Muscle layer of duodenum (tissue), 2 donors: ENCODE measurements around the gene KLF16.

Experiments
- H3K27ac ChIP-seq: one replicate; pipeline ENCODE4 v1.7.0; 2013; ENCODE audit warnings: mild to moderate bottlenecking, low read length
- H3K27me3 ChIP-seq: one replicate; pipeline ENCODE4 v1.7.0; 2013; ENCODE audit warnings: low read depth, mild to moderate bottlenecking, control low read depth, low read length
- H3K36me3 ChIP-seq, 2 donors: one replicate each; pipeline ENCODE4 v1.7.0; 2013; ENCODE audit warnings: low read length in 2 of 2, control low read depth in 1 of 2, mild to moderate bottlenecking in 1 of 2; ENCODE audit not compliant: insufficient read depth in 2 of 2, control insufficient read depth in 1 of 2
- H3K4me1 ChIP-seq, 2 donors: one replicate each; pipeline ENCODE4 v1.7.0; 2013; ENCODE audit warnings: low read length in 2 of 2, mild to moderate bottlenecking in 2 of 2, control low read depth in 1 of 2, moderate library complexity in 1 of 2; ENCODE audit not compliant: insufficient read depth in 2 of 2, control insufficient read depth in 1 of 2
- H3K4me3 ChIP-seq, 2 donors: one replicate each; pipeline ENCODE4 v1.7.0; 2013; ENCODE audit warnings: low read length in 2 of 2, low read depth in 1 of 2, mild to moderate bottlenecking in 1 of 2
- H3K9me3 ChIP-seq, 2 donors: one replicate each; pipeline ENCODE4 v1.7.0; 2013; ENCODE audit warnings: low read length in 2 of 2, control low read depth in 1 of 2, mild to moderate bottlenecking in 1 of 2; ENCODE audit not compliant: control insufficient read depth in 1 of 2
- donor health status: healthy.

Gene KLF16

GRCh38 chr19:1851654-1852580 lies 11.5 kb downstream of the KLF16 start:
- Histone ChIP-seq H3K27me3 (no peaks in the 10 kb centered on the region), H3K4me3 (no peak overlapping the region), H3K9me3 (no peaks in the 10 kb centered on the region), H3K36me3 (peaks cover 0 to 7% of the 10 kb centered on the region in 2 donors), H3K4me1 (peaks cover 21 to 64% of the 10 kb centered on the region in 2 donors), H3K27ac (no peak overlapping the region)

- H3K4me3 ChIP-seq = no peak overlapping the region
Measured at GRCh38 chr19:1850809-1851653, 12.3 kb downstream of the KLF16 start.

DNA sequence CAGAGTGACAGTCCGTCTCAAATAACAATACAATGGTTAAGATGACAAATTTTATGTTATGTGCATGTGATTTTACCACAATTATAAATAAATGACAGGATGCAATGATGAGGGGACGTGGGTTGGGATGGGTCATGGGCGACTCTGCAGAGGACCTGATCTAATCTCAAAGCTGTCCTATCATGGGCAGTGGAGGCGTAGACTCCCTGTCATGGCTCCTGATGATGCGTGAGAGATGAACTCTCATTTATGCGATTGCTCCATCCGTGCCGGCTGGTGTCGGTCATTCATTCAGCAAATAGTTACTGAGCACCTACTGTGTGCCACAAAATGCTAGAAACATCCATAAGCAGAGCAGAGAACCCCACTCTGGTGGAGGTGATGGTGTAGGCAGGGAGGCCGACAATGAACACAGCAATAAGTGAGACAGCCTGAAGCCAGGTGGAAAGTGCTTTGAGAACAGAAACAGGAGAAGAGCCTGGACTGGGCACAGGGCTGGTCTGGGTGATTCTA lies 13.4 kb downstream of the KLF16 start:
- Histone ChIP-seq H3K4me3 (no peak overlapping the region), H3K36me3 (peaks cover 2 to 11% of the 10 kb centered on the region in 2 donors), H3K4me1 (peaks cover 17 to 64% of the 10 kb centered on the region in 2 donors), H3K9me3 (no peaks in the 10 kb centered on the region), H3K27ac (no peak overlapping the region), H3K27me3 (no peaks in the 10 kb centered on the region)

More at GRCh38 chr19:1850809-1851653, 12.3 kb downstream of the KLF16 start:
- Histone ChIP-seq H3K36me3 (peaks cover 0 to 7% of the 10 kb centered on the region in 2 donors), H3K27ac (no peak overlapping the region), H3K4me1 (peaks cover 25 to 64% of the 10 kb centered on the region in 2 donors), H3K9me3 (no peaks in the 10 kb centered on the region), H3K27me3 (no peaks in the 10 kb centered on the region)

GRCh38 chr19:1849132-1849474 lies 14.3 kb downstream of the KLF16 start:
- H3K4me1 ChIP-seq = peaks cover 16 to 64% of the 10 kb centered on the region in 2 donors
- H3K36me3 ChIP-seq = peaks cover 3 to 14% of the 10 kb centered on the region in 2 donors
- no peaks in the 10 kb centered on the region for H3K27me3 ChIP-seq
- H3K9me3 ChIP-seq = no peaks in the 10 kb centered on the region
- H3K4me3 ChIP-seq = no peak overlapping the region
- H3K27ac ChIP-seq = no peak overlapping the region

- Histone ChIP-seq H3K9me3 (no peaks in the 10 kb centered on the region), H3K36me3 (peaks cover 3 to 14% of the 10 kb centered on the region in 2 donors), H3K4me1 (peaks cover 16 to 65% of the 10 kb centered on the region in 2 donors), H3K27ac (peak within 1 kb of the TSS; percentile 72), H3K27me3 (no peaks in the 10 kb centered on the region), H3K4me3 (peak within 1 kb of the TSS; percentile 91 to 100)
Measured at GRCh38 chr19:1848399-1849131, 14.8 kb downstream of the KLF16 start, which contains the start of gene REXO1. Gene REXO1 (minus strand): TSS chr19:1848483. CDS start chr19:1848358, 125 bp downstream.

GRCh38 chr19:1847684-1848398 lies 15.5 kb downstream of the KLF16 start:
- Histone ChIP-seq H3K4me3 (peak overlapping the region; percentile 91 to 100), H3K9me3 (no peaks in the 10 kb centered on the region), H3K36me3 (peaks cover 3 to 14% of the 10 kb centered on the region in 2 donors), H3K27ac (peak overlapping the region; percentile 58), H3K27me3 (no peaks in the 10 kb centered on the region), H3K4me1 (peaks cover 16 to 66% of the 10 kb centered on the region in 2 donors)

GRCh38 chr19:1847348-1847683 lies 16.1 kb downstream of the KLF16 start:
- no peaks in the 10 kb centered on the region for H3K9me3 ChIP-seq
- H3K4me1 ChIP-seq = peaks cover 16 to 63% of the 10 kb centered on the region in 2 donors
- H3K36me3 ChIP-seq = peaks cover 3 to 14% of the 10 kb centered on the region in 2 donors
- peak overlapping the region; percentile 91 to 100 for H3K4me3 ChIP-seq
- H3K27ac ChIP-seq = peak overlapping the region; percentile 58
- no peaks in the 10 kb centered on the region for H3K27me3 ChIP-seq

GRCh38 chr19:1846517-1847204 lies 16.7 kb downstream of the KLF16 start:
- Histone ChIP-seq H3K27me3 (no peaks in the 10 kb centered on the region), H3K4me3 (peak overlapping the region; percentile 91 to 100), H3K4me1 (peaks cover 16 to 56% of the 10 kb centered on the region in 2 donors), H3K27ac (peak overlapping the region; percentile 58), H3K36me3 (peaks cover 3 to 14% of the 10 kb centered on the region in 2 donors), H3K9me3 (no peaks in the 10 kb centered on the region)

GRCh38 chr19:1845642-1846041 lies 17.7 kb downstream of the KLF16 start:
- Histone ChIP-seq H3K27ac (no peak overlapping the region), H3K9me3 (no peaks in the 10 kb centered on the region), H3K36me3 (peaks cover 3 to 14% of the 10 kb centered on the region in 2 donors), H3K27me3 (no peaks in the 10 kb centered on the region), H3K4me3 (no peak overlapping the region), H3K4me1 (peaks cover 16 to 62% of the 10 kb centered on the region in 2 donors)

DNA sequence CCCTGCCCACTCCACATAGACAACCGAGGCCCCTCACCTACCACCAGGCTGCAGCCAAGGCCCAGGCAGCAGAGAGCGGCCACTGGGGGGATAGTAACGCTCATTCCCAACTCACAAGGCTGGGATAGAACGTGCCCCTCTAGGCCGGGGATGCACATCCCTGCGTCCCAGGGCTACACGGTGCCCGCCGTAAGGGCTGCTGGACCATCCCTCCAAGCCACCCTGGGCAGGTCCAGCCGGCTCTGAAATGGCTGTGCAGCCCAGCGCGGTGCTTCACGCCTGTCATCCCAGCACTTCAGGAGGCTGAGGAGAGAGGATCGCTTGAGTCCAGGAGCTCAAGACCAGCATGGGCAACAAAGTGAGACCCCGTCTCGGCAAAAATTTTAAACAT lies 18.3 kb downstream of the KLF16 start:
- H3K27me3 ChIP-seq = no peaks in the 10 kb centered on the region
- no peak overlapping the region for H3K27ac ChIP-seq
- peaks cover 3 to 14% of the 10 kb centered on the region in 2 donors for H3K36me3 ChIP-seq
- no peaks in the 10 kb centered on the region for H3K9me3 ChIP-seq
- H3K4me3 ChIP-seq = no peak overlapping the region
- peaks cover 16 to 67% of the 10 kb centered on the region in 2 donors for H3K4me1 ChIP-seq
